ENCODE results near the gene PCNT.

The PCNT gene

GRCh38 chr21:46379105-46379504, 55.1 kb downstream of the PCNT start (continued):
- TF ChIP-seq ATF2 (tag by site-specific recombination; IDR thresholded peaks at IDR 0.05; ENCODE audit: low read depth) (no peak), ZNF518A (tag by site-specific recombination; conservative IDR thresholded peaks at IDR 0.05; ENCODE audit: low read depth) (no peak), YY1 (tag by site-specific recombination; IDR thresholded peaks at IDR 0.05) (no peak), EGR2 (tag by site-specific recombination; IDR thresholded peaks at IDR 0.05; ENCODE audit: low read depth) (no peak), ZNF175 (tag by site-specific recombination; IDR thresholded peaks at IDR 0.05) (no peak)

GRCh38 chr21:46379691-46380090, 55.7 kb downstream of the PCNT start:
- ChIA-PET POLR2A (no interaction called here), CTCF (interaction anchor here (0.9 kb wide), 1 partner anchor 32 kb away, joined by 3 read pairs; no protein-coding TSS in a partner anchor)
- no peak overlapping the region for H3K4me3 ChIP-seq (ENCODE audit: low read depth, low read length)
- H3K4me1 ChIP-seq (ENCODE audit: control insufficient read depth, insufficient read depth, low read length) = no peaks in the 10 kb centered on the region
- peaks cover 3 to 70% of the 10 kb centered on the region in 2 experiments; a peak in 2 of 3 replicates for H3K36me3 ChIP-seq (ENCODE audit: control insufficient read depth in 2 of 2, insufficient read depth in 1 of 2, low read length in 2 of 2)
- no peaks in the 10 kb centered on the region; the same call in 1 of the 2 replicates for H3K9me3 ChIP-seq (ENCODE audit: control insufficient read depth, insufficient read depth, low read depth, low read length)
- H3K27ac ChIP-seq (ENCODE audit: extremely low read depth, low read depth, low read length) = no peak overlapping the region
- TF ChIP-seq ZNF610 (tag by site-specific recombination; IDR thresholded peaks at IDR 0.05; ENCODE audit: borderline replicate concordance) = no peak
- TF ChIP-seq ZNF692 (tag by site-specific recombination; IDR thresholded peaks at IDR 0.05) = no peak
- TF ChIP-seq ZNF157 (tag by site-specific recombination; IDR thresholded peaks at IDR 0.05) = no peak
- TF ChIP-seq INSM2 (tag by site-specific recombination; IDR thresholded peaks at IDR 0.05) = no peak
- TF ChIP-seq ZNF175 (tag by site-specific recombination; IDR thresholded peaks at IDR 0.05) = no peak
- no peak for TF ChIP-seq BCL11B (tag by site-specific recombination; IDR thresholded peaks at IDR 0.05; ENCODE audit: low read depth)
- TF ChIP-seq GLI4 (tag by site-specific recombination; IDR thresholded peaks at IDR 0.05) = no peak
- no peak for TF ChIP-seq ZBTB17 (tag by site-specific recombination; IDR thresholded peaks at IDR 0.05)
- TF ChIP-seq ZNF350 (tag by site-specific recombination; IDR thresholded peaks at IDR 0.05) = no peak
- no peak for TF ChIP-seq ZBTB11 (tag by site-specific recombination; conservative IDR thresholded peaks at IDR 0.05; ENCODE audit: low read depth)
- TF ChIP-seq ZNF626 (tag by site-specific recombination; IDR thresholded peaks at IDR 0.05) = no peak
- TF ChIP-seq ZNF830 (tag by site-specific recombination; IDR thresholded peaks at IDR 0.05; ENCODE audit: low read depth) = no peak
- no peak for TF ChIP-seq ZNF585B (tag by site-specific recombination; IDR thresholded peaks at IDR 0.05)
- TF ChIP-seq ZNF530 (tag by site-specific recombination; IDR thresholded peaks at IDR 0.05; ENCODE audit: low read depth) = no peak
- TF ChIP-seq ZNF223 (tag by site-specific recombination; IDR thresholded peaks at IDR 0.05) = no peak
- TF ChIP-seq ZNF23 (tag by site-specific recombination; IDR thresholded peaks at IDR 0.05; ENCODE audit: borderline replicate concordance) = no peak
- TF ChIP-seq ZSCAN18 (tag by site-specific recombination; IDR thresholded peaks at IDR 0.05) = no peak

Data from HEK293 (cell line).